Lung (tissue), 12 donors: Measurements from ENCODE around the gene ARHGEF2. TPM values are rescaled to one million over a fixed set of nuclear protein-coding genes. Genes with fewer than 3 reads are reported as not detected.

Experiments used
- ATAC-seq: fragments of 200-7000 bp; cut with Tn5 transposase; one replicate; pipeline ENCODE4 v1.9.1; 2020; ENCODE audit warnings: moderate number of reproducible peaks; ENCODE audit not compliant: insufficient read depth, low FRiP score
- DNase-seq, 3 donors: peaks; one replicate each; pipeline ENCODE4 v3.0.0-alpha.2; 2013 to 2017
- H3K27ac ChIP-seq, 2 donors: one replicate each; pipeline ENCODE4 v1.5.1; 2013; ENCODE audit warnings: mild to moderate bottlenecking in 2 of 2, moderate library complexity in 2 of 2, control low read depth in 1 of 2, inconsistent platforms in 1 of 2, low read depth in 1 of 2, low read length in 1 of 2
- H3K27me3 ChIP-seq, 3 donors: one replicate each; pipeline ENCODE4 v1.5.1; 2013; ENCODE audit warnings: low read length in 2 of 3; ENCODE audit not compliant: control insufficient read depth in 3 of 3, insufficient read depth in 3 of 3
- H3K36me3 ChIP-seq, 4 donors: one replicate each; pipeline ENCODE4 v1.5.1; 2013; ENCODE audit warnings: low read length in 4 of 4, mild to moderate bottlenecking in 1 of 4, moderate library complexity in 1 of 4; ENCODE audit not compliant: control insufficient read depth in 4 of 4, insufficient read depth in 4 of 4
- H3K4me1 ChIP-seq, 5 donors: one replicate each; pipeline ENCODE4 v1.5.1; 2013; ENCODE audit warnings: low read length in 5 of 5, mild to moderate bottlenecking in 2 of 5, moderate library complexity in 1 of 5; ENCODE audit not compliant: control insufficient read depth in 5 of 5, insufficient read depth in 5 of 5
- H3K4me3 ChIP-seq: one replicate; pipeline ENCODE4 v1.5.1; 2013; ENCODE audit warnings: mild to moderate bottlenecking, control low read depth, moderate library complexity
- H3K9ac ChIP-seq, 2 donors: one replicate each; pipeline ENCODE4 v1.5.1; 2013; ENCODE audit warnings: low read length in 2 of 2, control low read depth in 1 of 2; ENCODE audit not compliant: insufficient read depth in 1 of 2
- H3K9me3 ChIP-seq, 4 donors: one replicate each; pipeline ENCODE4 v1.5.1; 2013; ENCODE audit warnings: low read length in 3 of 4, mild to moderate bottlenecking in 1 of 4, moderate library complexity in 1 of 4; ENCODE audit not compliant: control insufficient read depth in 4 of 4, insufficient read depth in 3 of 4
- WGBS, 2 donors: extraction: QIAGEN DNeasy Blood & Tissue Kit; methylation state at CpG; one replicate each; pipeline ENCODE4 v1.1.7; 2013; 5-methylcytosine and 5-hydroxymethylcytosine counted together
- polyA plus RNA-seq, 2 donors: library from polyadenylated mRNA; stranded (reverse); fragments of 200-250 nt; gene quantifications; one replicate each; pipeline ENCODE4 v1.2.1, GENCODE V29; 2013
- total RNA-seq, 2 donors: library from RNA; depleted of rRNA in 1 of 2; stranded (reverse); fragments of >200 nt in 1 of 2; gene quantifications; one replicate each; pipeline ENCODE4 v1.2.1, GENCODE V29; 2014 to 2021
- TF ChIP-seq, protein P1 (sequence below): IDR thresholded peaks from 2 replicates; pipeline ENCODE4 v1.5.1; 2012; ENCODE audit warnings: mild to moderate bottlenecking; ENCODE audit errors: control extremely low read depth, extremely low read depth
- donor health status: control.
- donor health status: control.
- donor health status: Bipolar disorder and iron deficiency.
- donor health status: healthy.
- donor health status: DM: yes; HTN: yes; CAD: no.

Gene ARHGEF2
- total and polyA plus RNA-seq, 4 donors, result 72.0 to 289 (median 120) TPM

GRCh38 chr1:155970531-155971167 lies 7.7 kb downstream of the ARHGEF2 start:
- WGBS, 2 donors, result 12 to 21% methylated on average over 11 of the region's 11 CpGs

GRCh38 chr1:155969377-155969791 lies 9.0 kb downstream of the ARHGEF2 start:
- peaks cover 2 to 48% (median 19%) of the 10 kb centered on the region in 4 donors for H3K36me3 ChIP-seq

More at GRCh38 chr1:155970531-155971167, 7.7 kb downstream of the ARHGEF2 start:
- H3K9me3 ChIP-seq, result no peaks in the 10 kb centered on the region
- TF ChIP-seq, protein P1, sequence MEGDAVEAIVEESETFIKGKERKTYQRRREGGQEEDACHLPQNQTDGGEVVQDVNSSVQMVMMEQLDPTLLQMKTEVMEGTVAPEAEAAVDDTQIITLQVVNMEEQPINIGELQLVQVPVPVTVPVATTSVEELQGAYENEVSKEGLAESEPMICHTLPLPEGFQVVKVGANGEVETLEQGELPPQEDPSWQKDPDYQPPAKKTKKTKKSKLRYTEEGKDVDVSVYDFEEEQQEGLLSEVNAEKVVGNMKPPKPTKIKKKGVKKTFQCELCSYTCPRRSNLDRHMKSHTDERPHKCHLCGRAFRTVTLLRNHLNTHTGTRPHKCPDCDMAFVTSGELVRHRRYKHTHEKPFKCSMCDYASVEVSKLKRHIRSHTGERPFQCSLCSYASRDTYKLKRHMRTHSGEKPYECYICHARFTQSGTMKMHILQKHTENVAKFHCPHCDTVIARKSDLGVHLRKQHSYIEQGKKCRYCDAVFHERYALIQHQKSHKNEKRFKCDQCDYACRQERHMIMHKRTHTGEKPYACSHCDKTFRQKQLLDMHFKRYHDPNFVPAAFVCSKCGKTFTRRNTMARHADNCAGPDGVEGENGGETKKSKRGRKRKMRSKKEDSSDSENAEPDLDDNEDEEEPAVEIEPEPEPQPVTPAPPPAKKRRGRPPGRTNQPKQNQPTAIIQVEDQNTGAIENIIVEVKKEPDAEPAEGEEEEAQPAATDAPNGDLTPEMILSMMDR, result no peak
- H3K36me3 ChIP-seq, result peaks cover 0 to 37% (median 11%) of the 10 kb centered on the region in 4 donors
- H3K4me1 ChIP-seq, result peaks cover 29 to 80% (median 49%) of the 10 kb centered on the region in 5 donors
- ATAC-seq (peak; percentile 28), DNase-seq (no peak)
- H3K9ac ChIP-seq, result peak overlapping the region in 1 of 2 donors; percentile 61
- peak overlapping the region; percentile 39 to 65 for H3K27ac ChIP-seq
- H3K27me3 ChIP-seq, result no peaks in the 10 kb centered on the region
- no peak overlapping the region for H3K4me3 ChIP-seq

DNA sequence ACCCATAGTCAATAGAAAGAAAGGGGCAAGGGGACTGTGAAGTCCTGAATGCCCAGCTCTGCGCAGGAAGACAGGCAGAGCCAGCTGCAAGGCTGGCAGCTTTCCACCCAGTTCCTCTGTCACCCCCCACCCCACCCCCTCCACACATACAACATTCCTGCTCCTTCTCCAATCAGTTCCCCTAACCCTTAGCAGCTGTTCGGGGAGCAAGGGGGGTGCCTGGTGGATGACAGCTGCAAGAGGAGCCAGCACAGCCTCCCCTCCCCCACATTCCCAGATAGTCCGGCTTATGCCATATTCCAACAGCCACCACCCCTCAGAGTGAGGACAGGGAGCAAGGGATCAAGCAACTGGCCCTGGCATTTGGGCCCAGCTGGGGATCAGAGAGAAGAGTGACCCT lies 9.7 kb downstream of the ARHGEF2 start:
- WGBS, 2 donors, result 30 to 42% methylated on average over 3 of the region's 3 CpGs
- no peaks in the 10 kb centered on the region for H3K9me3 ChIP-seq
- peak; percentile 92 to 94 (median 93) for DNase-seq
- H3K4me1 ChIP-seq, result peaks cover 17 to 60% (median 35%) of the 10 kb centered on the region in 5 donors
- ATAC-seq, result no peak
- H3K4me3 ChIP-seq, result no peak overlapping the region
- peaks cover 2 to 48% (median 22%) of the 10 kb centered on the region in 4 donors for H3K36me3 ChIP-seq
- TF ChIP-seq, protein P1, result no peak
- H3K27me3 ChIP-seq, result no peaks in the 10 kb centered on the region
- peak overlapping the region in 1 of 2 donors; percentile 17 for H3K9ac ChIP-seq
- H3K27ac ChIP-seq, result peak overlapping the region; percentile 46 to 82

More at GRCh38 chr1:155969377-155969791, 9.0 kb downstream of the ARHGEF2 start:
- TF ChIP-seq, protein P1, result no peak
- peak overlapping the region in 1 of 2 donors; percentile 0 for H3K9ac ChIP-seq
- ATAC-seq, result no peak
- peaks cover 19 to 67% (median 38%) of the 10 kb centered on the region in 5 donors for H3K4me1 ChIP-seq
- H3K4me3 ChIP-seq, result no peak overlapping the region
- H3K9me3 ChIP-seq, result no peaks in the 10 kb centered on the region
- no peak for DNase-seq
- peak overlapping the region; percentile 17 to 65 for H3K27ac ChIP-seq
- H3K27me3 ChIP-seq, result no peaks in the 10 kb centered on the region
- WGBS, 2 donors, result 69 to 75% methylated on average over 9 of the region's 9 CpGs
